GM11168 (cell line): ENCODE data around the gene FRMD4B.

Experiments used
- in situ Hi-C: fragments of 300-500 bp; cut with MboI; formaldehyde crosslinking; loops from one replicate; pipeline ENCODE4 v1.12.0; 2022; ENCODE audit warnings: low sequenced_read_pairs; ENCODE audit not compliant: unreplicated experiment

Gene FRMD4B

GRCh38 chr3:69219101-69219708, 166.7 kb downstream of the FRMD4B start:
- in situ Hi-C loops: no loop called here

GRCh38 chr3:69218079-69218478, 167.8 kb downstream of the FRMD4B start:
- in situ Hi-C loops: no loop called here

GRCh38 chr3:69216981-69217380, 168.9 kb downstream of the FRMD4B start:
- in situ Hi-C loops: no loop called here

- in situ Hi-C loops: no loop called here
Measured at GRCh38 chr3:69214241-69214640, 171.6 kb downstream of the FRMD4B start.

- in situ Hi-C loops: no loop called here
Measured at GRCh38 chr3:69212411-69213160, 173.3 kb downstream of the FRMD4B start.

- in situ Hi-C loops: no loop called here
Measured at GRCh38 chr3:69210068-69210730, 175.7 kb downstream of the FRMD4B start.

GRCh38 chr3:69209413-69209812, 176.5 kb downstream of the FRMD4B start:
- in situ Hi-C loops: no loop called here

GRCh38 chr3:69207031-69207430, 178.9 kb downstream of the FRMD4B start:
- in situ Hi-C loops: no loop called here

GRCh38 chr3:69205385-69205784, 180.5 kb downstream of the FRMD4B start:
- in situ Hi-C loops: no loop called here

GRCh38 chr3:69204315-69204957, 181.5 kb downstream of the FRMD4B start:
- in situ Hi-C loops: no loop called here

GRCh38 chr3:69203631-69204314, 182.1 kb downstream of the FRMD4B start:
- in situ Hi-C loops: no loop called here

- in situ Hi-C loops: no loop called here
Measured at GRCh38 chr3:69201658-69202057, 184.2 kb downstream of the FRMD4B start.

GRCh38 chr3:69200384-69201068, 185.4 kb downstream of the FRMD4B start:
- in situ Hi-C loops: no loop called here

- in situ Hi-C loops: no loop called here
Measured at GRCh38 chr3:69199942-69200341, 185.9 kb downstream of the FRMD4B start.

GRCh38 chr3:69197922-69198530, 187.9 kb downstream of the FRMD4B start:
- in situ Hi-C loops: no loop called here

GRCh38 chr3:69197455-69197854, 188.4 kb downstream of the FRMD4B start:
- in situ Hi-C loops: no loop called here

- in situ Hi-C loops: no loop called here
Measured at GRCh38 chr3:69196876-69197275, 189.0 kb downstream of the FRMD4B start.

- in situ Hi-C loops: no loop called here
Measured at GRCh38 chr3:69194431-69195165, 191.3 kb downstream of the FRMD4B start.

GRCh38 chr3:69193749-69194148, 192.1 kb downstream of the FRMD4B start:
- in situ Hi-C loops: no loop called here
